ENCODE results near the gene DSC3. TPM values are rescaled to one million over a fixed set of nuclear protein-coding genes. Genes with fewer than 3 reads are reported as not detected.

The DSC3 gene
- total and polyA plus RNA-seq, 2 experiments from 2014 or later = 0.52 to 2.1 TPM

DNA sequence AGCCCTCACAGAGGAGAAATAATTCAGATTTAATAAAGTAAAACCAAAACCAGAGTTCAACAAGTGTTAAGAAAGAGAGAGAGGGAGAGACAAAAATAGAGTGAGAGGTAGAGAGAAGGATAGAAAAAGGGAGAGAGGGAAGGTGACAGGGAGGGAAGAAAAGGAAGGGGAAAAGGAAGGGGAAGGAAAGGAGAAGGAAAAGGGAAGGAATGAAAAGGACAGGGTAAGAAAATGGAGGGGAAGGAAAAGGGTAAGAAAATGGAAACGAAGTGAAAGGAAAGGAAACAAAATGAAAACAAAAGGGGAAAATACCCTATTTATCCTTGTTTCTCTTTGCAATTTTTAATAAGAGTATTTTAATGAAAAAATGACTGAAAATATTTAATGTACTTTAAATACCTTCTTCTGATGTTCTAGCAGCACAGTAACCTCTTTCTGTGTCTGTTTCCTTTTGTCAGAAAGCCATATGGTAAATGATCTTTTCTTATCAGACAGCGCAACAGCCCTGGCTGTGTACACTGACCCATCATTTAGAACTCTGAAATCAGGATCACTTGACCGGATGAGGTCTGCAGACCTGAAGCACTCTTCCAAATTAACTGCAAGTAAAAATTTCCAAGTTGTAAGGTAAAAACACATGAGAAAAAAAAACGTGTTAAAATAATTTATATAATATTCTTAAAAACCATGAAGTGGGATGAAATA lies 11.8 kb downstream of the DSC3 start:
- H3K9me3 Mint-ChIP-seq = peaks cover 4% of the 10 kb centered on the region; the same call in 2 of the 3 replicates
- Histone ChIP-seq H3K79me2 (replicated peaks; ENCODE audit: insufficient read depth) (no peaks in the 10 kb centered on the region), H3K27me3 (ENCODE audit: insufficient read depth) (no peaks in the 10 kb centered on the region), H3K27ac (ENCODE audit: low read depth) (no peak overlapping the region), H3F3A (replicated peaks; ENCODE audit: low read depth) (no peaks in the 10 kb centered on the region), H3K4me2 (no peak overlapping the region), H3K9me2 (ENCODE audit: insufficient read depth) (no peaks in the 10 kb centered on the region), H3K4me3 (no peak overlapping the region), H2AFZ (no peak overlapping the region), H4K20me1 (replicated peaks; ENCODE audit: insufficient read depth) (no peaks in the 10 kb centered on the region), H3K36me3 (ENCODE audit: insufficient read depth) (no peaks in the 10 kb centered on the region), H3K4me1 (ENCODE audit: insufficient read depth) (no peaks in the 10 kb centered on the region)
- no peak overlapping the region for H3K4me3 Mint-ChIP-seq
- ATAC-seq (no peak), DNase-seq (ENCODE audit: low spot score) (no peak)
- no peak overlapping the region for H3K27ac Mint-ChIP-seq
- no peaks in the 10 kb centered on the region for H3K36me3 Mint-ChIP-seq (ENCODE audit: low read depth)
- no peaks in the 10 kb centered on the region for H3K27me3 Mint-ChIP-seq (ENCODE audit: insufficient read depth, low read depth, poor library complexity)
- TF ChIP-seq, protein P1, sequence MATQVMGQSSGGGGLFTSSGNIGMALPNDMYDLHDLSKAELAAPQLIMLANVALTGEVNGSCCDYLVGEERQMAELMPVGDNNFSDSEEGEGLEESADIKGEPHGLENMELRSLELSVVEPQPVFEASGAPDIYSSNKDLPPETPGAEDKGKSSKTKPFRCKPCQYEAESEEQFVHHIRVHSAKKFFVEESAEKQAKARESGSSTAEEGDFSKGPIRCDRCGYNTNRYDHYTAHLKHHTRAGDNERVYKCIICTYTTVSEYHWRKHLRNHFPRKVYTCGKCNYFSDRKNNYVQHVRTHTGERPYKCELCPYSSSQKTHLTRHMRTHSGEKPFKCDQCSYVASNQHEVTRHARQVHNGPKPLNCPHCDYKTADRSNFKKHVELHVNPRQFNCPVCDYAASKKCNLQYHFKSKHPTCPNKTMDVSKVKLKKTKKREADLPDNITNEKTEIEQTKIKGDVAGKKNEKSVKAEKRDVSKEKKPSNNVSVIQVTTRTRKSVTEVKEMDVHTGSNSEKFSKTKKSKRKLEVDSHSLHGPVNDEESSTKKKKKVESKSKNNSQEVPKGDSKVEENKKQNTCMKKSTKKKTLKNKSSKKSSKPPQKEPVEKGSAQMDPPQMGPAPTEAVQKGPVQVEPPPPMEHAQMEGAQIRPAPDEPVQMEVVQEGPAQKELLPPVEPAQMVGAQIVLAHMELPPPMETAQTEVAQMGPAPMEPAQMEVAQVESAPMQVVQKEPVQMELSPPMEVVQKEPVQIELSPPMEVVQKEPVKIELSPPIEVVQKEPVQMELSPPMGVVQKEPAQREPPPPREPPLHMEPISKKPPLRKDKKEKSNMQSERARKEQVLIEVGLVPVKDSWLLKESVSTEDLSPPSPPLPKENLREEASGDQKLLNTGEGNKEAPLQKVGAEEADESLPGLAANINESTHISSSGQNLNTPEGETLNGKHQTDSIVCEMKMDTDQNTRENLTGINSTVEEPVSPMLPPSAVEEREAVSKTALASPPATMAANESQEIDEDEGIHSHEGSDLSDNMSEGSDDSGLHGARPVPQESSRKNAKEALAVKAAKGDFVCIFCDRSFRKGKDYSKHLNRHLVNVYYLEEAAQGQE (IDR thresholded peaks at IDR 0.05; ENCODE audit: unreplicated experiment) = no peak
- no peaks in the 10 kb centered on the region for H3K4me1 Mint-ChIP-seq

DNA sequence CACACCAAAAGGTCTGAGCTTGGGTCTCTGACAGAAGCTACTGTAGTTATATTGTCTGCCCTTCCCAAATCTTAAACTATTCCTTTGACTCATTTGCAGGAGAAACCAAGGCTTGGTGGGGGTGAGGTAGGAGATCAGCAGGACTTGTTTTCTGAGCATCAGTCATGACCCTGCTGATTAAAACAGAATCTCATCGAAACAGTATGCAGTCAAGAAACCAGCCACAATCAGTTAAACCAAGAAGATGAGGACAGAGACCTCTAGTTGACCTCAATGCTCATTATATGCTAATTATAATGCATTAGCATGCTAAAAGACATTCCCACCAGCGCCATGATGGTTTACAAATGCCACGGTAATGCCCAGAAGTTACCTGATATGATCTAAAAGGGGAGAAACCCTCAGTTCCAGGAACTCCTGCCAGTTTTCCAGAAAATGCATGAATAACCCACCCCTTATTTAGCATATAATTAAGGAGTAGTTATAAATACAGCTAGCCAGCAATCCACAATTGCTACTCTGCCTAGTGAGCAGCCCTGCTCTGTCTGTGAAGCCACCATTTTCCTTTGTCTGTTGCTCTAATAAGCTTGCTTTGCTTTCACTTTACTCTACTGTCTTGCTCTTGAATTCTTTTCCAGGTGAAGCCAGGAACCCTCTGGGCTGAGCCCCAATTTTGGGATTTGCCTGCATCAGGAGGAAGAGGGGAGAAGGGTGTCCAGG lies 26.7 kb downstream of the DSC3 start:
- Histone ChIP-seq H3K4me2 (no peak overlapping the region), H3K4me1 (ENCODE audit: insufficient read depth) (no peaks in the 10 kb centered on the region), H2AFZ (no peak overlapping the region), H3K9me2 (ENCODE audit: insufficient read depth) (no peaks in the 10 kb centered on the region; the same call in 1 of the 2 replicates), H3K27ac (ENCODE audit: low read depth) (no peak overlapping the region), H3K4me3 (no peak overlapping the region), H3K36me3 (ENCODE audit: insufficient read depth) (no peaks in the 10 kb centered on the region), H3K27me3 (ENCODE audit: insufficient read depth) (no peaks in the 10 kb centered on the region), H4K20me1 (replicated peaks; ENCODE audit: insufficient read depth) (no peaks in the 10 kb centered on the region), H3K79me2 (replicated peaks; ENCODE audit: insufficient read depth) (no peaks in the 10 kb centered on the region), H3F3A (replicated peaks; ENCODE audit: low read depth) (no peaks in the 10 kb centered on the region)
- no peaks in the 10 kb centered on the region for H3K9me3 Mint-ChIP-seq
- H3K27me3 Mint-ChIP-seq (ENCODE audit: insufficient read depth, low read depth, poor library complexity) = no peaks in the 10 kb centered on the region
- H3K4me3 Mint-ChIP-seq = no peak overlapping the region
- no peaks in the 10 kb centered on the region for H3K4me1 Mint-ChIP-seq
- H3K27ac Mint-ChIP-seq = no peak overlapping the region
- no peak for ATAC-seq
- no peak for DNase-seq (ENCODE audit: low spot score)
- no peaks in the 10 kb centered on the region for H3K36me3 Mint-ChIP-seq (ENCODE audit: low read depth)
- TF ChIP-seq POLR2AphosphoS5 (IDR thresholded peaks at IDR 0.05; ENCODE audit: low read depth) (no peak), CREB1 (CRISPR knock-in tag; IDR thresholded peaks at IDR 0.05; ENCODE audit: low read depth) (no peak), ZNF331 (CRISPR knock-in tag; IDR thresholded peaks at IDR 0.05; ENCODE audit: low read depth) (no peak), ZNF114 (CRISPR knock-in tag; IDR thresholded peaks at IDR 0.05) (no peak), STAT1 (IDR thresholded peaks at IDR 0.05; ENCODE audit: unreplicated experiment) (no peak), JUNB (IDR thresholded peaks at IDR 0.05; ENCODE audit: unreplicated experiment) (no peak), NANOG (IDR thresholded peaks at IDR 0.05; ENCODE audit: borderline replicate concordance) (no peak)
- TF ChIP-seq, protein P1 (IDR thresholded peaks at IDR 0.05; ENCODE audit: unreplicated experiment) = no peak

All from GM23338 (cell line).